Activated CD4-positive, alpha-beta T cell treated with anti-CD3 and anti-CD28 coated beads for 48 hours (primary cell): Measurements from ENCODE around the gene NETO2.
"Not testable (repeated sequence)": the region's sequence is repeated elsewhere in the genome, so short reads cannot be mapped to it uniquely, and the experiment has no call there.

ENCODE experiments used
- DNase-seq: peaks from one replicate; pipeline ENCODE4 v3.0.0-alpha.2; 2020

The NETO2 gene

GRCh38 chr16:47134550-47134949 is 9.2 kb downstream of the NETO2 start:
- no peak for DNase-seq

GRCh38 chr16:47132308-47132707 is 11.4 kb downstream of the NETO2 start:
- DNase-seq: no peak

- no peak for DNase-seq
Measured at GRCh38 chr16:47129755-47130435, 13.8 kb downstream of the NETO2 start.

GRCh38 chr16:47127541-47127940 is 16.2 kb downstream of the NETO2 start:
- no peak for DNase-seq

- DNase-seq: no peak
Measured at GRCh38 chr16:47125757-47126156, 18.0 kb downstream of the NETO2 start.

- no peak for DNase-seq
Measured at GRCh38 chr16:47113130-47113529, 30.6 kb downstream of the NETO2 start.

GRCh38 chr16:47110939-47111338 is 32.8 kb downstream of the NETO2 start:
- DNase-seq: no peak

- DNase-seq: no peak
Measured at GRCh38 chr16:47109361-47109760, 34.4 kb downstream of the NETO2 start.

- not testable (repeated sequence) for DNase-seq
Measured at GRCh38 chr16:47102921-47103320, 40.8 kb downstream of the NETO2 start.

- not testable (repeated sequence) for DNase-seq
Measured at GRCh38 chr16:47097154-47097553, 46.6 kb downstream of the NETO2 start.

- DNase-seq: no peak
Measured at GRCh38 chr16:47096297-47096696, 47.4 kb downstream of the NETO2 start.

- no peak for DNase-seq
Measured at GRCh38 chr16:47084198-47084597, 59.5 kb downstream of the NETO2 start.

GRCh38 chr16:47082099-47082865 is 61.5 kb downstream of the NETO2 start:
- no peak for DNase-seq

- no peak for DNase-seq
Measured at GRCh38 chr16:47081115-47081514, 62.6 kb downstream of the NETO2 start.

GRCh38 chr16:47079860-47080259 is 63.9 kb downstream of the NETO2 start:
- no peak for DNase-seq

GRCh38 chr16:47073223-47074155 is 70.3 kb downstream of the NETO2 start:
- no peak for DNase-seq

- no peak for DNase-seq
Measured at GRCh38 chr16:47072158-47072557, 71.6 kb downstream of the NETO2 start.

GRCh38 chr16:47069841-47070584 is 73.7 kb downstream of the NETO2 start:
- no peak for DNase-seq

- no peak for DNase-seq
Measured at GRCh38 chr16:47069313-47069712, 74.4 kb downstream of the NETO2 start.

- DNase-seq: no peak
Measured at GRCh38 chr16:47067203-47067602, 76.5 kb downstream of the NETO2 start.

- DNase-seq: no peak
Measured at GRCh38 chr16:47065766-47066688, 77.7 kb downstream of the NETO2 start.
